Measurements from ENCODE around the gene DCTN3. TPM values are rescaled to one million over a fixed set of nuclear protein-coding genes. Genes with fewer than 3 reads are reported as not detected.

The DCTN3 gene
- total and polyA plus RNA-seq, 2 of the 4 experiments (the other 2 are of a cell fraction): 122 to 183 TPM

DNA sequence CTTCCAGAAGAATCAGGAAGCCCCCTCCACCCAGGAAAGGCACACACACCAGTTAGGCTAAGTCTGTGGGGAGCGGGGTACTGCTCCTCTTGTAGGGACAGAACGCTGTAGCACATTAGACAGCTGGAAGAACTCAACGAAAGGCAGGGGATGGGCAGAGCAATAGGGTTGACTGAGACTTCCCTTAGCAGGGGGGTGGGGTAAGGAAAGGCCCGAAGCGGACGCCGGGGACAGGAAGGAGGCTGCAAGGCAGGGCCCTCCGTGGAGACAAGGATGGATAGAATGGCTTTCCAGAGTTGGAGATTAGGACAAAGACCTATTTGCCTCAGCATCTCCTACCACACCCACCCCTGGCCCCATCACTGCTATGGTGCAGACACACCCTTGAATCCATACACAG lies 45.1 kb downstream of the DCTN3 start:
- DNase-seq (no peak), ATAC-seq (ENCODE audit: low read depth) (no peak)
- H3K36me3 ChIP-seq (ENCODE audit: control insufficient read depth, insufficient read depth, low read length): no peaks in the 10 kb centered on the region
- no peak overlapping the region for H3K14ac ChIP-seq (replicated peaks; ENCODE audit: low read depth, low read length)
- 33% methylated on average over 1 of the region's 8 CpGs; no CpG with 5 or more reads in 1 of the 2 experiments for WGBS, 2 experiments (ENCODE audit: extremely low coverage in 2 of 2, insufficient read length in 1 of 2)
- H3K56ac ChIP-seq (ENCODE audit: extremely low read depth, insufficient read depth, low read length): no peak overlapping the region
- no peak overlapping the region for H4K91ac ChIP-seq (ENCODE audit: insufficient read depth, low read depth, low read length)
- no peak overlapping the region for H2AK9ac ChIP-seq (replicated peaks; ENCODE audit: low read depth, low read length, poor library complexity)
- no peak overlapping the region for H2AFZ ChIP-seq (replicated peaks; ENCODE audit: low read length, poor library complexity)
- H3K23ac ChIP-seq (ENCODE audit: low read depth, low read length): no peak overlapping the region
- TF ChIP-seq CEBPB (IDR thresholded peaks at IDR 0.05; ENCODE audit: low read depth, low read length) (no peak), MAZ (IDR thresholded peaks at IDR 0.05; ENCODE audit: borderline replicate concordance, low read depth, low read length) (no peak), MAFK (IDR thresholded peaks at IDR 0.05; ENCODE audit: low read depth, low read length) (no peak), MXI1 (IDR thresholded peaks at IDR 0.05; ENCODE audit: borderline replicate concordance, low read depth, low read length) (no peak), FOS (IDR thresholded peaks at IDR 0.05; ENCODE audit: low read depth, low read length) (no peak), RCOR1 (IDR thresholded peaks at IDR 0.05; ENCODE audit: insufficient replicate concordance, low read length) (no peak), RAD21 (IDR thresholded peaks at IDR 0.05; ENCODE audit: low read length) (no peak), RFX5 (IDR thresholded peaks at IDR 0.05; ENCODE audit: low read depth, low read length) (no peak), NFE2L2 (IDR thresholded peaks at IDR 0.05; ENCODE audit: low read depth, low read length) (no peak), BHLHE40 (IDR thresholded peaks at IDR 0.05; ENCODE audit: low read depth, low read length) (no peak)
- TF ChIP-seq, protein P1, sequence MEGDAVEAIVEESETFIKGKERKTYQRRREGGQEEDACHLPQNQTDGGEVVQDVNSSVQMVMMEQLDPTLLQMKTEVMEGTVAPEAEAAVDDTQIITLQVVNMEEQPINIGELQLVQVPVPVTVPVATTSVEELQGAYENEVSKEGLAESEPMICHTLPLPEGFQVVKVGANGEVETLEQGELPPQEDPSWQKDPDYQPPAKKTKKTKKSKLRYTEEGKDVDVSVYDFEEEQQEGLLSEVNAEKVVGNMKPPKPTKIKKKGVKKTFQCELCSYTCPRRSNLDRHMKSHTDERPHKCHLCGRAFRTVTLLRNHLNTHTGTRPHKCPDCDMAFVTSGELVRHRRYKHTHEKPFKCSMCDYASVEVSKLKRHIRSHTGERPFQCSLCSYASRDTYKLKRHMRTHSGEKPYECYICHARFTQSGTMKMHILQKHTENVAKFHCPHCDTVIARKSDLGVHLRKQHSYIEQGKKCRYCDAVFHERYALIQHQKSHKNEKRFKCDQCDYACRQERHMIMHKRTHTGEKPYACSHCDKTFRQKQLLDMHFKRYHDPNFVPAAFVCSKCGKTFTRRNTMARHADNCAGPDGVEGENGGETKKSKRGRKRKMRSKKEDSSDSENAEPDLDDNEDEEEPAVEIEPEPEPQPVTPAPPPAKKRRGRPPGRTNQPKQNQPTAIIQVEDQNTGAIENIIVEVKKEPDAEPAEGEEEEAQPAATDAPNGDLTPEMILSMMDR (conservative IDR thresholded peaks at IDR 0.05; ENCODE audit: low read depth, low read length): no peak
- H3K4me1 ChIP-seq (ENCODE audit: control insufficient read depth, insufficient read depth, low read length): no peaks in the 10 kb centered on the region
- H2BK20ac ChIP-seq (ENCODE audit: low read depth, low read length): no peak overlapping the region
- H4K5ac ChIP-seq (ENCODE audit: low read depth, low read length): no peak overlapping the region
- H3K9me1 ChIP-seq (ENCODE audit: insufficient read depth, low read length): 0 out of 2 replicates have a peak, but pooled peaks cover 3% of the 10 kb centered on the region
- in situ Hi-C loops (cut with MboI; ENCODE audit: low sequenced_read_pairs) (no loop called here), dilution Hi-C loops (cut with HindIII; ENCODE audit: low sequenced_read_pairs, unreplicated experiment) (no loop called here), intact Hi-C loops (cut with micrococcal nuclease) (no loop called here)
- H3K4me2 ChIP-seq (ENCODE audit: low read depth, low read length): no peak overlapping the region
- no peak overlapping the region for H3K18ac ChIP-seq (ENCODE audit: low read depth, low read length)
- no peak overlapping the region for H4K8ac ChIP-seq (ENCODE audit: low read depth in 2 of 2, low read length in 2 of 2)
- H3K27ac ChIP-seq (ENCODE audit: insufficient read depth, low read length): no peak overlapping the region
- no peaks in the 10 kb centered on the region for H3K9me3 ChIP-seq (ENCODE audit: control insufficient read depth, insufficient read depth, low read length)
- peaks cover 88% of the 10 kb centered on the region for H3K27me3 ChIP-seq (ENCODE audit: control insufficient read depth, insufficient read depth, low read length)
- H3K4ac ChIP-seq (ENCODE audit: low read depth, low read length): no peak overlapping the region
- ChIA-PET CTCF (no interaction called here), POLR2A (ENCODE audit: unreplicated experiment) (no interaction called here)
- no peak overlapping the region for H2AK5ac ChIP-seq (ENCODE audit: low read depth, low read length)
- no peak overlapping the region for H2BK15ac ChIP-seq (ENCODE audit: low read depth, low read length)
- BruUV-seq (replicated peaks): no TSS peak
- no peaks in the 10 kb centered on the region for H3K79me1 ChIP-seq (ENCODE audit: low read depth in 1 of 2, low read length in 2 of 2)
- H3K4me3 ChIP-seq (ENCODE audit: insufficient read depth, low read depth, low read length): no peak overlapping the region
- no peaks in the 10 kb centered on the region for H4K20me1 ChIP-seq (ENCODE audit: insufficient read depth, low read length)
- no peak overlapping the region for H2BK120ac ChIP-seq (ENCODE audit: low read depth, low read length)
- no peak overlapping the region for H3K9ac ChIP-seq (ENCODE audit: low read depth, low read length)
- no peak overlapping the region for H2BK5ac ChIP-seq (ENCODE audit: low read depth, low read length, poor library complexity, severe bottlenecking)

Data from IMR-90 (cell line).